Lower lobe of right lung (tissue), 2 donors: ENCODE measurements around the gene RPS21. TPM values are rescaled to one million over a fixed set of nuclear protein-coding genes. Genes with fewer than 3 reads are reported as not detected.
A peak's percentile ranks its signal among the peaks of the same experiment; 100 is the strongest.

Experiments used
- ATAC-seq, 2 donors: fragments of 200-7000 bp; cut with Tn5 transposase; one replicate each; pipeline ENCODE4 v1.9.1; 2020 to 2022; ENCODE audit warnings: mild to moderate bottlenecking in 2 of 2, moderate library complexity in 2 of 2
- DNase-seq: peaks from one replicate; pipeline ENCODE4 v3.0.0-alpha.2; 2020
- H3K27ac ChIP-seq: fragments of 200-600 bp; one replicate; pipeline ENCODE4 v1.8.0; 2022
- H3K27me3 ChIP-seq: fragments of 200-600 bp; one replicate; pipeline ENCODE4 v1.8.0; 2022; ENCODE audit warnings: low read depth
- H3K36me3 ChIP-seq: fragments of 200-600 bp; one replicate; pipeline ENCODE4 v1.8.0; 2022; ENCODE audit warnings: mild to moderate bottlenecking
- H3K4me1 ChIP-seq: fragments of 200-600 bp; one replicate; pipeline ENCODE4 v1.8.0; 2022
- H3K4me3 ChIP-seq: fragments of 200-600 bp; one replicate; pipeline ENCODE4 v1.8.0; 2022; ENCODE audit warnings: mild to moderate bottlenecking
- H3K9me3 ChIP-seq: fragments of 200-600 bp; one replicate; pipeline ENCODE4 v1.8.0; 2022
- CTCF ChIP-seq: fragments of 200-600 bp; IDR thresholded peaks from one replicate; pipeline ENCODE4 v1.8.0; 2022; ENCODE audit warnings: antibody characterized with exemption, mild to moderate bottlenecking
- intact Hi-C: fragments of 100-400 bp; cut with DNase I; formaldehyde crosslinking; loops from one replicate; pipeline ENCODE4 v1.11.0; 2022
- total RNA-seq: library from RNA; stranded (reverse); fragmentation: NEBNext Ultra II Directional; extraction: Animal tissue kit (Norgen Biotek cat#: 25700); gene quantifications from one replicate; pipeline ENCODE4 v1.2.1, GENCODE V29; 2021
- donor health status: DM: no; HTN: yes; CAD: no; lungs with severe emphysema.

The RPS21 gene
- total RNA-seq, 1 donor from 2014 or later, result 1,104 TPM

- Histone ChIP-seq H3K4me3 (no peak overlapping the region), H3K27ac (peak overlapping the region; percentile 69), H3K9me3 (no peaks in the 10 kb centered on the region), H3K4me1 (peaks cover 46% of the 10 kb centered on the region), H3K27me3 (no peaks in the 10 kb centered on the region), H3K36me3 (no peaks in the 10 kb centered on the region)
- DNase-seq (no peak), ATAC-seq (no peak)
- intact Hi-C loops, result loop anchor here (10.0 kb wide), 1 partner anchor 77 kb away; the partner anchor contains the start of gene ADRM1
- TF ChIP-seq CTCF, result no peak
These were observed 5.1 kb upstream of the RPS21 start for GRCh38 chr20:62381842-62382241.

- H3K27me3 ChIP-seq, result no peaks in the 10 kb centered on the region
- peak; percentile 90 for TF ChIP-seq CTCF
- no peaks in the 10 kb centered on the region for H3K9me3 ChIP-seq
- H3K4me1 ChIP-seq, result peaks cover 41% of the 10 kb centered on the region
- no peak overlapping the region for H3K27ac ChIP-seq
- peak; percentile 76 to 83 for ATAC-seq
- no peak overlapping the region for H3K4me3 ChIP-seq
- H3K36me3 ChIP-seq, result no peaks in the 10 kb centered on the region
- intact Hi-C loops, result loop anchor here (10.0 kb wide), 1 partner anchor 78 kb away; the partner anchor contains the start of gene ADRM1
- DNase-seq, result peak; percentile 83
These were observed 4.4 kb upstream of the RPS21 start for GRCh38 chr20:62382306-62383198.

- Histone ChIP-seq H3K4me3 (peak overlapping the region; percentile 95), H3K36me3 (peaks cover 37% of the 10 kb centered on the region), H3K27me3 (no peaks in the 10 kb centered on the region), H3K9me3 (no peaks in the 10 kb centered on the region), H3K27ac (peak overlapping the region; percentile 97), H3K4me1 (peaks cover 31% of the 10 kb centered on the region)
- ATAC-seq (no peak), DNase-seq (no peak)
- no peak for TF ChIP-seq CTCF
- intact Hi-C loops, result loop anchor here (10.0 kb wide), 1 partner anchor 83 kb away; the partner anchor contains the start of gene ADRM1
These were observed 463 bp downstream of the RPS21 start for GRCh38 chr20:62387219-62387913.

GRCh38 chr20:62387933-62388635 is 1.2 kb downstream of the RPS21 start:
- H3K27me3 ChIP-seq, result no peaks in the 10 kb centered on the region
- H3K4me1 ChIP-seq, result peaks cover 27% of the 10 kb centered on the region
- ATAC-seq (no peak), DNase-seq (no peak)
- TF ChIP-seq CTCF, result no peak
- intact Hi-C loops, result loop anchor here (10.0 kb wide), 1 partner anchor 83 kb away; the partner anchor contains the start of gene ADRM1
- H3K36me3 ChIP-seq, result peaks cover 37% of the 10 kb centered on the region
- no peaks in the 10 kb centered on the region for H3K9me3 ChIP-seq
- H3K4me3 ChIP-seq, result peak overlapping the region; percentile 95
- peak overlapping the region; percentile 97 for H3K27ac ChIP-seq
